ENCODE results near the gene BPIFB4.
"Not testable (repeated sequence)": the region's sequence is repeated elsewhere in the genome, so short reads cannot be mapped to it uniquely, and the experiment has no call there.

BPIFB4 gene

DNA sequence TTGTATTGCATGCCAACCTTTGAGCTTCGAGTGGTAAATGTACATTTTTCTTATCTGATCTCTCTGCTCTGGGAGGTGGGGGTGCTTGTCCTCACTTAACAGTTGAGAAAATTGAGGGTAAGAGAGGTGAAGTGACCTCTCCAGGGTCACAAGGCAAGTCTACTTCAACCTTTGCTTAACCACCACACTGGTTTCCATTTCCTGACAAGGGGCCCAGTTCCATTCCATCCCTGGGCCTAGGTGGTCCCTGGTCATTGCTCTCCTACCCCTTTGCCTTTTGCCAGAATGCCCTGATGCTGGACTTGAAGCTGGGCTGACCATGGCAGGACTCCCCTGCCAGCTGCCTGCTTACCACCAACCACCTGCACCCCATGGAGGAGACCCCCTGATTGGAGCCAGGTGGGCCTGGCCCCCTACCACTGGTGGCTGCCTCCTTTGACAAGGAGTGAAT lies 35.7 kb upstream of the BPIFB4 start:
- Histone ChIP-seq H2AFZ (ENCODE audit: low read depth) (no peak overlapping the region), H3K9ac (no peak overlapping the region), H4K20me1 (ENCODE audit: insufficient read depth) (no peaks in the 10 kb centered on the region), H3K27ac (no peak overlapping the region), H3K4me1 (ENCODE audit: low read depth, poor library complexity, severe bottlenecking) (no peaks in the 10 kb centered on the region), H3K79me2 (ENCODE audit: insufficient read depth, low read depth) (no peaks in the 10 kb centered on the region), H3K36me3 (ENCODE audit: insufficient read depth) (no peaks in the 10 kb centered on the region), H3K4me2 (no peak overlapping the region), H3K27me3 (ENCODE audit: insufficient read depth, low read depth) (no peaks in the 10 kb centered on the region; the same call in 1 of the 2 replicates), H3K4me3 (IDR thresholded peaks at IDR 0.05; ENCODE audit: insufficient read depth, low read depth, low read length) (no peak overlapping the region)
- TF ChIP-seq, protein P1, sequence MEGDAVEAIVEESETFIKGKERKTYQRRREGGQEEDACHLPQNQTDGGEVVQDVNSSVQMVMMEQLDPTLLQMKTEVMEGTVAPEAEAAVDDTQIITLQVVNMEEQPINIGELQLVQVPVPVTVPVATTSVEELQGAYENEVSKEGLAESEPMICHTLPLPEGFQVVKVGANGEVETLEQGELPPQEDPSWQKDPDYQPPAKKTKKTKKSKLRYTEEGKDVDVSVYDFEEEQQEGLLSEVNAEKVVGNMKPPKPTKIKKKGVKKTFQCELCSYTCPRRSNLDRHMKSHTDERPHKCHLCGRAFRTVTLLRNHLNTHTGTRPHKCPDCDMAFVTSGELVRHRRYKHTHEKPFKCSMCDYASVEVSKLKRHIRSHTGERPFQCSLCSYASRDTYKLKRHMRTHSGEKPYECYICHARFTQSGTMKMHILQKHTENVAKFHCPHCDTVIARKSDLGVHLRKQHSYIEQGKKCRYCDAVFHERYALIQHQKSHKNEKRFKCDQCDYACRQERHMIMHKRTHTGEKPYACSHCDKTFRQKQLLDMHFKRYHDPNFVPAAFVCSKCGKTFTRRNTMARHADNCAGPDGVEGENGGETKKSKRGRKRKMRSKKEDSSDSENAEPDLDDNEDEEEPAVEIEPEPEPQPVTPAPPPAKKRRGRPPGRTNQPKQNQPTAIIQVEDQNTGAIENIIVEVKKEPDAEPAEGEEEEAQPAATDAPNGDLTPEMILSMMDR (conservative IDR thresholded peaks at IDR 0.05; ENCODE audit: low read depth, low read length) = no peak

DNA sequence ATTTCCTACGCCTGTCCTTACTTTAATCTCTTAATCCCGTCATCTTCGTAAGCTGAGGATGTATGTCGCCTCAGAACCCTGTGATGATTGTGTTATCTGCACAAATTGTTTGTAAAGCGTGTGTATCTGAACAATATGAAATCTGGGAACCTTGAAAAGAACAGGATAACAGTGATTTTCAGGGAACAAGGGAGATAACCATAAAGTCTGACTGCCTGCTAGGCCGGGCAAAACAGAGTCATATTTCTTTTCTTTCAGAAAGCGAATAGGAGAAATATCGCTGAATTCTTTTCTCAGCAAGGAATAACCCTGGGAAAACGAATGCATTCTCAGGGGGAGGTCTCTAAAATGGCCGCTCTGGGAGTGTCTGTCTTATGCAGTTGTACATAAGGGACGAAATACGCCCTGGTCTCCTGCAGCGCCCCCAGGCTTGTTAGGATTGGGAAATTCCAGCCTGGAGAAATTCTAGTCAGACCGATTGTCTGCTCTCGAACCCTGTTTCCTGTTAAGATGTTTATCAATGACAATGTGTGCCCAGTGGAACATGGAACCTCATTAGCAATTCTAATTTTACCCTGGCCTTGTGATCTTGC lies 34.2 kb upstream of the BPIFB4 start:
- H3K79me2 ChIP-seq (ENCODE audit: insufficient read depth, low read depth); H4K20me1 ChIP-seq (ENCODE audit: insufficient read depth); H3K9ac ChIP-seq; H3K36me3 ChIP-seq (ENCODE audit: insufficient read depth); H3K4me3 ChIP-seq (IDR thresholded peaks at IDR 0.05; ENCODE audit: insufficient read depth, low read depth, low read length); H3K27me3 ChIP-seq (ENCODE audit: insufficient read depth, low read depth); H3K4me1 ChIP-seq (ENCODE audit: low read depth, poor library complexity, severe bottlenecking); H3K27ac ChIP-seq; H3K4me2 ChIP-seq; H2AFZ ChIP-seq (ENCODE audit: low read depth): not testable (repeated sequence)

DNA sequence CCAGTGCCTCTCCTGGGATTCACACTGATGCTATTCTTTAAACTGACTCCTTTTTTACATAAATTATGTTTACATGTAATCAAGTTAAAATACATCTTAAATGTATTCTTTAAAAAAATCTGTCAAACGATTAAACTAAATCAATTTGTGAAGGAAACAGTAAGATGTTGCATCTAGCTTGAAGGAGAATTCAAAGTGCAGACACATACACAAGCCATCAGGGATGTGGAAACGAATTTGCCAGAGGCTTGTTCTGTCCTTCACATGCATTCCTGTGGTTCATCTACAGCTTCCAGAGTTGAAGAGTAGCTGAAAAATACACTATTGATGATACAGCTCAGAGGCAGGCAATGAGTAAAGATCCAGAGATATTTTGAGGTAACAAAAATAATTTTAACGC lies 33.0 kb upstream of the BPIFB4 start:
- Histone ChIP-seq H3K9ac (no peak overlapping the region), H3K79me2 (ENCODE audit: insufficient read depth, low read depth) (no peaks in the 10 kb centered on the region), H3K4me3 (IDR thresholded peaks at IDR 0.05; ENCODE audit: insufficient read depth, low read depth, low read length) (no peak overlapping the region), H3K27ac (no peak overlapping the region), H3K27me3 (ENCODE audit: insufficient read depth, low read depth) (no peaks in the 10 kb centered on the region; the same call in 1 of the 2 replicates), H2AFZ (ENCODE audit: low read depth) (no peak overlapping the region), H4K20me1 (ENCODE audit: insufficient read depth) (no peaks in the 10 kb centered on the region), H3K4me1 (ENCODE audit: low read depth, poor library complexity, severe bottlenecking) (no peaks in the 10 kb centered on the region), H3K36me3 (ENCODE audit: insufficient read depth) (no peaks in the 10 kb centered on the region), H3K4me2 (no peak overlapping the region)
- TF ChIP-seq, protein P1 (conservative IDR thresholded peaks at IDR 0.05; ENCODE audit: low read depth, low read length) = no peak

DNA sequence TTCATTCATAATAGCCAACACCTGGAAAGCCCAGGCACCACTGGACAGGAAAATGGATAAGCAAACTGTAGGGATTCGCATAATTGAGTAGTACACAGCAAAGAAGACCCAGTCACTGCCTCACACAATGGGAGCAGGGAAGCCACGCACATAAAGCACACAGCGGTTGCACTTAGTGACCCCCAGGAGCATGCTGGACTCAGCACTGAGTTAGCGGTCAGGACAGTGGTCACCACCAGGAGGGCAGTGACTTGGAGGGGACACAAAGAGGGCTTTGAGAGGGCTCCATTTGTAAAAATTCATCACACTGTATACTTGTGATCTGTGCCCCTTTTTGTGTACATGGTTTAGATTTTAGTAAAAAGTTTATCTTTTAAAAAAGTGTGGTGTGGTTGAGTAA lies 28.1 kb upstream of the BPIFB4 start:
- Histone ChIP-seq H3K4me1 (ENCODE audit: low read depth, poor library complexity, severe bottlenecking) (no peaks in the 10 kb centered on the region), H4K20me1 (ENCODE audit: insufficient read depth) (no peaks in the 10 kb centered on the region), H2AFZ (ENCODE audit: low read depth) (no peak overlapping the region), H3K36me3 (ENCODE audit: insufficient read depth) (no peaks in the 10 kb centered on the region), H3K9ac (no peak overlapping the region), H3K4me3 (IDR thresholded peaks at IDR 0.05; ENCODE audit: insufficient read depth, low read depth, low read length) (no peak overlapping the region), H3K27me3 (ENCODE audit: insufficient read depth, low read depth) (no peaks in the 10 kb centered on the region), H3K79me2 (ENCODE audit: insufficient read depth, low read depth) (no peaks in the 10 kb centered on the region), H3K27ac (no peak overlapping the region), H3K4me2 (no peak overlapping the region)
- TF ChIP-seq, protein P1 (conservative IDR thresholded peaks at IDR 0.05; ENCODE audit: low read depth, low read length) = no peak

DNA sequence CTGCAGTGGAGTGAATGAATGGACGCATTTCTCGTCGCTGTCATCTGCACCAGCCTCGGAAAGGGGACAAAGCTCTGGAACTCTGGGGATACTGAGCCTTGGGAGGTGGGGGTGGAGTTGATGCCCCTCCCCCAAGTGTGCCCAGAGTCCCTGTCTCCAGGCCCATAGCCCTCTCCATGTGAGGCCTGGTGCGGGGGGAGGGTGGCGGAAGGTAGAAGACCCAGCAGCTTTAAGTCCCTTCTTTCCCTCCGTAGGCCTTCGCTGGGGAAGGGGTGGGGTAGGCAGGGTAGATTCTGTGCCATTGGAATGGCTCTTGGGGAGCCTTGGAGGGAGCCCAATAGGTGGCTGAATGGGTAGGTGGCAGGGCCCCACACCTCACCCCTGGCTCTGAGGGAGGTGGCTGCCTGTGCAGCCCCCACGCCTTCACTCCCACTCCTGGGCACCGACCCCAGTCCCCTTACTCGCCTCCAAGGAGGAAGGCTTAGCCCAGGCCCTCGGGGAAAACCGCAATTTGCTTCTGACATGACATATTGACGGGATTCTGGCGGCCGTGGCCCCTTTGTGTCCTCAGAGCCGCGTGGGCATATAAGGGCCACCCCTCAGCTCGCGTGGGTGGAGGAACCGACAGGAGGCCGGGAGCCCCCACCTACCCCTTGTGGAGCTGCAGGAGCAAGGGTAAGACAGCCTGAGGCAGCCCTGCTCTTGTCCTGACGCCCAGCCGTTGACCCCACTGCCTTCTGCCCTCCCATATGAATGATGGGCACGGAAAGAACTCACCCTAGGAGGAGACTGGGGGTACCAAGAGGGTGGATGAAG lies 25.9 kb upstream of the BPIFB4 start, which contains the start of gene BPIFB3:
Gene BPIFB3 (plus strand): TSS at position 613 of the 816 bp plus-strand sequence. CDS start 1,533 bp downstream, outside the sequence.
- Histone ChIP-seq H2AFZ (ENCODE audit: low read depth) (no peak within 1 kb of the TSS), H3K4me2 (no peak within 1 kb of the TSS), H3K27me3 (ENCODE audit: insufficient read depth, low read depth) (no peaks in the 10 kb centered on the region), H3K4me1 (ENCODE audit: low read depth, poor library complexity, severe bottlenecking) (no peaks in the 10 kb centered on the region), H3K9ac (no peak within 1 kb of the TSS), H3K4me3 (IDR thresholded peaks at IDR 0.05; ENCODE audit: insufficient read depth, low read depth, low read length) (no peak within 1 kb of the TSS), H3K36me3 (ENCODE audit: insufficient read depth) (no peaks in the 10 kb centered on the region), H4K20me1 (ENCODE audit: insufficient read depth) (no peaks in the 10 kb centered on the region), H3K27ac (no peak within 1 kb of the TSS), H3K79me2 (ENCODE audit: insufficient read depth, low read depth) (no peaks in the 10 kb centered on the region)
- TF ChIP-seq, protein P1 (conservative IDR thresholded peaks at IDR 0.05; ENCODE audit: low read depth, low read length) = no peak
